Measurements from ENCODE around the gene CALU. TPM values are rescaled to one million over a fixed set of nuclear protein-coding genes. Genes with fewer than 3 reads are reported as not detected.

Gene CALU
- total RNA-seq, 1 donor from 2014 or later, result 516 TPM

Other genes with a start within 250 kb of the CALU start
- gene GARIN1A, start 67.1 kb upstream of the CALU start, total RNA-seq, result 3.9 TPM in 2 replicates
- gene OPN1SW, start 36.4 kb downstream of the CALU start, total RNA-seq, result not detected in 2 replicates
- 10.8 and 13.3 TPM in 2 replicates for gene CCDC136, start 52.6 kb downstream of the CALU start, total RNA-seq
- gene FLNC, start 91.0 kb downstream of the CALU start, total RNA-seq, result 26.9 and 28.6 TPM in 2 replicates
- gene ATP6V1F, start 123.5 kb downstream of the CALU start, total RNA-seq, result 161 and 162 TPM in 2 replicates
- gene KCP, start 171.3 kb downstream of the CALU start, total RNA-seq, result 0.55 and 0.70 TPM in 2 replicates
- gene IRF5, start 198.6 kb downstream of the CALU start, total RNA-seq, result 0.24 TPM in 1 of 2 replicates, not detected in the other